Esophagus squamous epithelium (tissue), 4 donors: ENCODE measurements around the gene RBM6.

Experiments used
- POLR2A ChIP-seq, 4 donors: fragments of 450-650 bp; IDR thresholded peaks; one replicate each; pipeline ENCODE4 v1.6.1; 2017; ENCODE audit warnings: antibody characterized with exemption in 4 of 4, mild to moderate bottlenecking in 4 of 4, moderate library complexity in 3 of 4
- TF ChIP-seq, protein P1 (sequence below), 6 experiments: fragments of 450-650 bp in 4 of 6; fragments of 200-600 bp in 2 of 6; sonication (generic) in 2 of 6; IDR thresholded peaks; one replicate each; pipeline ENCODE4 v1.5.1; 2016 to 2019; ENCODE audit warnings: antibody characterized with exemption in 6 of 6, mild to moderate bottlenecking in 4 of 6, moderate library complexity in 4 of 6

DNA sequence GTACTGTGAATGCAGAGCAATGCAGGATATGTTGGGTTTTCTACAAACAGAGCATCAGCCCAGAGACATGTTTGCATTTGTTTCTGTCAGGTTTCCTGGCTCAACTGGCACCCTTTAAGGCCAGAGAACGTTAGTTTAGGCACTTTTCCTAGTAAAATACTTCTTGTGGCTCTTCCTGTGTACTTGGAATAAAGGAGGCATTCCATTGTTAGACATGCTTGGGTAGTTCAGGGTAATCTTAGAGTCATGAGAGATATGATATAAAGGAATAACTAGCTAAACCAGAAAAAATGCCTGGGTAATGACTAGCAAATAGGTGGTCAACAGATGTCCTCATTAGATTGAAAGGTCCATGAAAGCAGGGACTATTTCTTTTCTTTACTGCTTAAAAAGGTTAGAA lies 88.4 kb downstream of the RBM6 start:
- TF ChIP-seq, protein P1, sequence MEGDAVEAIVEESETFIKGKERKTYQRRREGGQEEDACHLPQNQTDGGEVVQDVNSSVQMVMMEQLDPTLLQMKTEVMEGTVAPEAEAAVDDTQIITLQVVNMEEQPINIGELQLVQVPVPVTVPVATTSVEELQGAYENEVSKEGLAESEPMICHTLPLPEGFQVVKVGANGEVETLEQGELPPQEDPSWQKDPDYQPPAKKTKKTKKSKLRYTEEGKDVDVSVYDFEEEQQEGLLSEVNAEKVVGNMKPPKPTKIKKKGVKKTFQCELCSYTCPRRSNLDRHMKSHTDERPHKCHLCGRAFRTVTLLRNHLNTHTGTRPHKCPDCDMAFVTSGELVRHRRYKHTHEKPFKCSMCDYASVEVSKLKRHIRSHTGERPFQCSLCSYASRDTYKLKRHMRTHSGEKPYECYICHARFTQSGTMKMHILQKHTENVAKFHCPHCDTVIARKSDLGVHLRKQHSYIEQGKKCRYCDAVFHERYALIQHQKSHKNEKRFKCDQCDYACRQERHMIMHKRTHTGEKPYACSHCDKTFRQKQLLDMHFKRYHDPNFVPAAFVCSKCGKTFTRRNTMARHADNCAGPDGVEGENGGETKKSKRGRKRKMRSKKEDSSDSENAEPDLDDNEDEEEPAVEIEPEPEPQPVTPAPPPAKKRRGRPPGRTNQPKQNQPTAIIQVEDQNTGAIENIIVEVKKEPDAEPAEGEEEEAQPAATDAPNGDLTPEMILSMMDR (IDR thresholded peaks at IDR 0.05): no peak
- TF ChIP-seq POLR2A (IDR thresholded peaks at IDR 0.05): no peak
